HEK293T (cell line): ENCODE measurements around the gene MAP4K1.
"Not testable (repeated sequence)": the region's sequence is repeated elsewhere in the genome, so short reads cannot be mapped to it uniquely, and the experiment has no call there.

Source experiments
- CTCF ChIA-PET: fragments of 350-600 bp; formaldehyde crosslinking; extraction: SDS; loops from one replicate; lab custom pipeline; 2021; ENCODE audit warnings: antibody characterized with exemption, inconsistent platforms; lab: Yijun Ruan, JAX
- POLR2A ChIA-PET: fragments of 350-600 bp; formaldehyde crosslinking; extraction: SDS; loops from one replicate; lab custom pipeline; 2020; ENCODE audit warnings: antibody characterized with exemption, inconsistent platforms; lab: Yijun Ruan, JAX
- DNase-seq: peaks from one replicate; pipeline ENCODE4 v3.0.0; 2012; ENCODE audit warnings: mixed read lengths; ENCODE audit errors: extremely low spot score
- ARNT ChIP-seq: fragments of 450-650 bp; IDR thresholded peaks from 2 replicates; pipeline ENCODE4 v1.6.1; 2017; ENCODE audit warnings: mild to moderate bottlenecking
- BHLHE40 ChIP-seq: fragments of 450-650 bp; IDR thresholded peaks from 2 replicates; pipeline ENCODE4 v1.6.1; 2016; ENCODE audit warnings: mild to moderate bottlenecking, moderate library complexity, borderline replicate concordance
- CTBP1 ChIP-seq: fragments of 450-650 bp; IDR thresholded peaks from 2 replicates; pipeline ENCODE4 v1.6.1; 2016; ENCODE audit warnings: borderline replicate concordance
- ELF4 ChIP-seq: fragments of 450-650 bp; IDR thresholded peaks from 2 replicates; pipeline ENCODE4 v1.6.1; 2017; ENCODE audit warnings: antibody characterized with exemption
- FOXA1 ChIP-seq: fragments of 450-650 bp; IDR thresholded peaks from 2 replicates; pipeline ENCODE4 v1.6.1; 2016; ENCODE audit warnings: mild to moderate bottlenecking
- FOXK2 ChIP-seq: fragments of 450-650 bp; IDR thresholded peaks from 2 replicates; pipeline ENCODE4 v1.6.1; 2016; ENCODE audit warnings: mild to moderate bottlenecking
- FOXM1 ChIP-seq: fragments of 450-650 bp; IDR thresholded peaks from 2 replicates; pipeline ENCODE4 v1.6.1; 2017; ENCODE audit warnings: mild to moderate bottlenecking, borderline replicate concordance
- HDGF ChIP-seq: fragments of 450-650 bp; IDR thresholded peaks from 2 replicates; pipeline ENCODE4 v1.6.1; 2017; ENCODE audit warnings: antibody characterized with exemption, borderline replicate concordance
- L3MBTL2 ChIP-seq: fragments of 450-650 bp; conservative IDR thresholded peaks from 2 replicates; pipeline ENCODE4 v1.6.1; 2016; ENCODE audit warnings: mild to moderate bottlenecking
- LEF1 ChIP-seq: fragments of 450-650 bp; IDR thresholded peaks from 2 replicates; pipeline ENCODE4 v1.6.1; 2017; ENCODE audit warnings: mild to moderate bottlenecking, borderline replicate concordance
- NFRKB ChIP-seq: fragments of 450-650 bp; IDR thresholded peaks from 2 replicates; pipeline ENCODE4 v1.6.1; 2016; ENCODE audit warnings: mild to moderate bottlenecking, moderate library complexity
- PKNOX1 ChIP-seq: fragments of 450-650 bp; IDR thresholded peaks from 2 replicates; pipeline ENCODE4 v1.6.1; 2016
- SP1 ChIP-seq: fragments of 450-650 bp; IDR thresholded peaks from 2 replicates; pipeline ENCODE4 v1.6.1; 2017
- SUZ12 ChIP-seq: fragments of 450-650 bp; IDR thresholded peaks from 2 replicates; pipeline ENCODE4 v1.6.1; 2016; ENCODE audit warnings: mild to moderate bottlenecking
- TARDBP ChIP-seq: fragments of 450-650 bp; IDR thresholded peaks from 2 replicates; pipeline ENCODE4 v1.6.1; 2016
- ZNF384 ChIP-seq: fragments of 450-650 bp; IDR thresholded peaks from 2 replicates; pipeline ENCODE4 v1.6.1; 2016

Gene MAP4K1

GRCh38 chr19:38580080-38580479 lies 37.7 kb downstream of the MAP4K1 start:
- POLR2A ChIA-PET: no interaction called here
- CTCF ChIA-PET: interaction anchor here (0.6 kb wide), 1 partner anchor 100 kb away, joined by 3 read pairs; no protein-coding TSS in a partner anchor

GRCh38 chr19:38579304-38579703 lies 38.4 kb downstream of the MAP4K1 start:
- DNase-seq, CTCF ChIA-PET: not testable (repeated sequence)
- POLR2A ChIA-PET: interaction anchor here (1.7 kb wide), 1 partner anchor 40 kb away, joined by 6 read pairs; the partner anchor contains the start of gene EIF3K

More at GRCh38 chr19:38580080-38580479, 37.7 kb downstream of the MAP4K1 start:
- DNase-seq: no peak
- TF ChIP-seq BHLHE40 (no peak), LEF1 (no peak), HDGF (no peak), NFRKB (no peak), FOXA1 (no peak), CTBP1 (no peak), ZNF384 (no peak), TARDBP (no peak), ARNT (no peak), SUZ12 (no peak), FOXK2 (no peak), PKNOX1 (no peak), L3MBTL2 (no peak)

GRCh38 chr19:38577826-38578225 lies 39.9 kb downstream of the MAP4K1 start:
- CTCF ChIA-PET: interaction anchor here (1.2 kb wide), 1 partner anchor 59 kb away, joined by 3 read pairs; no protein-coding TSS in a partner anchor
- DNase-seq: no peak
- POLR2A ChIA-PET: interaction anchor here (1.7 kb wide), 1 partner anchor 41 kb away, joined by 6 read pairs; the partner anchor contains the start of gene EIF3K
- no peak for TF ChIP-seq ARNT
- TF ChIP-seq FOXA1: no peak
- TF ChIP-seq SP1: no peak
- no peak for TF ChIP-seq SUZ12
- no peak for TF ChIP-seq TARDBP
- no peak for TF ChIP-seq NFRKB
- no peak for TF ChIP-seq FOXK2
- TF ChIP-seq BHLHE40: no peak
- no peak for TF ChIP-seq ELF4
- TF ChIP-seq LEF1: no peak
- TF ChIP-seq L3MBTL2: no peak
- no peak for TF ChIP-seq FOXM1
- no peak for TF ChIP-seq HDGF
- no peak for TF ChIP-seq CTBP1

GRCh38 chr19:38571682-38572081 lies 46.1 kb downstream of the MAP4K1 start:
- ChIA-PET CTCF (no interaction called here), POLR2A (no interaction called here)
- TF ChIP-seq SP1 (no peak), PKNOX1 (peak; percentile 88), FOXM1 (no peak)
- DNase-seq: no peak

- ChIA-PET CTCF (interaction anchor here (1.5 kb wide), 1 partner anchor 67 kb away, joined by 3 read pairs; no protein-coding TSS in a partner anchor), POLR2A (interaction anchor here (2.2 kb wide), 1 partner anchor 49 kb away, joined by 11 read pairs; the partner anchor contains the start of gene EIF3K)
- DNase-seq: no peak
- TF ChIP-seq NFRKB (no peak), FOXA1 (no peak), CTBP1 (no peak), ELF4 (no peak), ARNT (no peak), HDGF (no peak), ZNF384 (no peak), PKNOX1 (no peak), L3MBTL2 (no peak), TARDBP (no peak), SUZ12 (no peak)
Measured at GRCh38 chr19:38569368-38569983, 48.3 kb downstream of the MAP4K1 start.

- DNase-seq: no peak
- CTCF ChIA-PET: no interaction called here
- POLR2A ChIA-PET: no interaction called here
- TF ChIP-seq ZNF384 (no peak), FOXA1 (no peak), ARNT (no peak), TARDBP (no peak), PKNOX1 (no peak)
Measured at GRCh38 chr19:38565691-38566105, 52.1 kb downstream of the MAP4K1 start.
